ENCODE measurements around the gene FERD3L. TPM values are rescaled to one million over a fixed set of nuclear protein-coding genes. Genes with fewer than 3 reads are reported as not detected.

FERD3L gene
- total RNA-seq, 1 donor from 2014 or later: not detected

DNA sequence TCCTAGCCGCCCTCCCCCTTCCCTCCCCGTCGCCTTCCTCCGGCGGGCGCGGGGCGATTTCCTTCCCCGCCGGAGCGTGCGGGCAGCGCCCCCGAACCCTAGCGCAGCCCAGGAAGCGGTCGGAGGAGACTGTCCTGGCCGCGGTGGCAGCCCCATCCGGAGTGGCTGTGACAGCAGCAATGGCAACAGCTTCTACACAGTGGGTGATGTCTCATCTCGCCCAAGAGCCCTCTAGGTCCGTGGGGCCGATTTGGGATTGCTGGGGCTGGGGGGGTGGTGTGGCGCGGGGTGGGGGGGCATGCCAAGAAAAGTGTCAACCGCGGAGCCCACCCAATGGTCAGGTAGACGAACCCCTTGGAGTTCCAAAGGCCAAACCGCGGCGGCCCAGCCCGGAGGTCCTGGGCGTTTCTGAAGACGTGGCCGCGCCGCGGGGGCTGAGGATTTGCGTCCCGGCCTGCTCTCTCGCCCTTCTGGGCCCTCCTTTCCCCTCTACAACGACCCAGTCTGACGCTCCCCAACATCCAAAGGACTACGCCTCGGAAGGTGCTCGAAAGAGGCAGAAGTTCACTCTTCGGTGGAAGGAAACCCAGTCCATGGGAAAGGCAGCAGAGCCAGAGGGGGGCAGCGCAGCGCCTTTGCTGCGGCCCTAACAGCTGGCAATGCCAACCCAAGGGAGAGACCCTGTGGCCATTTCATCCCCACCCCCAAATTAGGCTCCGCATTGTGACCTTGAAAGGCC lies 27.2 kb downstream of the FERD3L start:
- DNase-seq (ENCODE audit: low spot score) (peak; percentile 59), ATAC-seq (peak; percentile 12)
- intact Hi-C loops (cut with DNase I): no loop called here

- DNase-seq (ENCODE audit: low spot score): peak; percentile 87
- intact Hi-C loops (cut with DNase I): no loop called here
- peak; percentile 89 for ATAC-seq
Observed at GRCh38 chr7:19117091-19117869, 27.9 kb downstream of the FERD3L start, which contains the start of gene TWIST1. TSS of gene TWIST1 (minus strand) at chr7:19117636. CDS start at chr7:19117321, 315 bp downstream.

DNA sequence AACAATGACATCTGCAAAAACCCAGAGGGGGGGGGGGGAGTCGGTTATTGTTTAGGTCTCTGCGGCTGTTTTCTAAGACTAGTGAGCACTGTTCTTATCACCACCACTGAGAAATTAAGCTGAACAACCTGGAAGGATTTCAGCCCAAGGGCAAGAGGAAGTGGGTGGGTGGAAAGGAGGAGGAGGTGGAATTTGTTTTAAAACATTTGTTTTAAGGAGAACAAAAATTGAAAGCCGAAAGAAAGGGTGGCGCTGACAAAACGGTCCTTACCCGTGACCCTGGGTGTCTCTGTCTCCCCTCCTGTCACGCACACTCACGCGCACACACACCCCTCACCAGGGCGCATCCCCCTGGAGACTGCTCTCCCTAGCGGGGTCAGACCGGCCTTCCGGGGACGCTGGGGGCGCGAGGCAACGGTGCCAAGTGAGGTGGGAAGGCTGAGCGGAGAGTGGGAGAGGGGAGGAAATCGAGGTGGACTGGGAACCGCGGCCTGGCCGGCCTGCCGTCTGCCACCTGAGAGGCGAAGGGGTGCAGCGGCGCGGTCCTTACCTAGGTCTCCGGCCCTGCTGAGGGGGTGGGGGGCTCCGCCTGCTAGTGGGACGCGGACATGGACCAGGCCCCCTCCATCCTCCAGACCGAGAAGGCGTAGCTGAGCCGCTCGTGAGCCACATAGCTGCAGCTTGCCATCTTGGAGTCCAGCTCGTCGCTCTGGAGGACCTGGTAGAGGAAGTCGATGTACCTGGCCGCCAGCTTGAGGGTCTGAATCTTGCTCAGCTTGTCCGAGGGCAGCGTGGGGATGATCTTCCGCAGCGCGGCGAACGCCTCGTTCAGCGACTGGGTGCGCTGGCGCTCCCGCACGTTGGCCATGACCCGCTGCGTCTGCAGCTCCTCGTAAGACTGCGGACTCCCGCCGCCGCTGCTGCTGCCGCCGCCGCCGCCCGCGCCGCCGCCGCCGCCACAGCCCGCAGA lies 28.8 kb downstream of the FERD3L start:
- peak; percentile 63 for DNase-seq (ENCODE audit: low spot score)
- ATAC-seq: peak; percentile 32
- intact Hi-C loops (cut with DNase I): no loop called here

DNA sequence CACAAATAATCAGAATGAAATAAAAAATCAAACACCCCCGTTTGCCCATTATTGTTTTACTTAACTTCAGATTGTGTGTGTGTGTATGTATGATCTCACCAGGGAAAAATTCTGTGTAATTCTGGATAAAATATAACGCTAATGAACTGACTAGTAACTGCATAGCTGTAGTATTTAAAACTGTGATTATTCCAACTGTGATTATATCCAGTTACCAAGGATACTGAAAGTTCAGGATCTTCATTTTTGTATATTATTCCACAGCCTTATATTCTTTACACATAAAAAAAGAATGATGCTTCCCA lies 30.7 kb downstream of the FERD3L start:
- ATAC-seq (no peak), DNase-seq (ENCODE audit: low spot score) (no peak)
- intact Hi-C loops (cut with DNase I): no loop called here

DNA sequence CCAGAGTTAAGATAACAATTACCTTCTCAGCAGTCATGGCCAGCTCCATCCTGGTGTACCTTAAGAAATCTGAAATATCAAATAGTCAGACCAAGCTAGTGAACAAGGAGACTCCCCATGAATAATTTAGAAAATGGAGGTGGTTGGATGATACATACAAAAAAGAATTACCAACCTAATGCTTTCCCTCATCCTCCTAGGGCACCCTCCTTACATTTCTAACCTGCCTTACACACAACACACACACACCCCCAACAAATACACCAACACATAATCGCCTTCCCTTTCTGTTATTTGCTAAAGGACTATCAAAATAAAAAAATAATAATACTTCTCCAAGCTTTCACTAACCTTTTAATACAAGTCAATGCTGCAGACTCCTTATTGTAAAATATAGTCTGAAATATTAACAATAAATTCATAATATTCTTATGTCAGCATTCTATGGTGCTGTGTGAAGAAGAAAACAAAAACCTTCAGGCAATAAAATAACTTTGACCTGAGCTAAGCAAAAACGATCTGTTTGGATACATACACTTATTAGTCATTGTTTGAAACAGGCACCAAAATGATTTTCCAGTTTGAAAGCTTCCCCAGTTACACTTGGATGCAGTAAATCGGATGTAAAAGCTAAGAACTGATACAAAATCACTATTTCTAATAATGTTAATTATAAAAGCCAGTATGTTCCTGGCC lies 31.2 kb downstream of the FERD3L start:
- ATAC-seq (no peak), DNase-seq (ENCODE audit: low spot score) (no peak)
- intact Hi-C loops (cut with DNase I): no loop called here

DNA sequence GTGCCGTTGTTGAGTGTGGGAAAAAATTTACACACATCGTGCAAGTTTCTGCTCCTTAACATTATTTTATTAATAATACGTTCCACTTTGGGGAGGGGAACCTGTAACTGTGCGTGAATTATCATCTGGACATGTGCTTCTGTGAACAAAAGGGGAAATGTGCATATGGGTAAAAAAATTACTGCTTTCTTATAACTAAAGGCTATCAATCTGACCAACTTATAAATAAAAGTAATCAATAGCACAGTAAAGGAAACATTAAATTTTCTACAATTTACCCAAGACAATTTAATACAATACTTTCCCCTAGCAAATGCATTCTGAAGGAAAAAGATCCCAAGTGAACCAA lies 32.2 kb downstream of the FERD3L start:
- DNase-seq (ENCODE audit: low spot score): no peak
- no peak for ATAC-seq
- intact Hi-C loops (cut with DNase I): no loop called here

DNA sequence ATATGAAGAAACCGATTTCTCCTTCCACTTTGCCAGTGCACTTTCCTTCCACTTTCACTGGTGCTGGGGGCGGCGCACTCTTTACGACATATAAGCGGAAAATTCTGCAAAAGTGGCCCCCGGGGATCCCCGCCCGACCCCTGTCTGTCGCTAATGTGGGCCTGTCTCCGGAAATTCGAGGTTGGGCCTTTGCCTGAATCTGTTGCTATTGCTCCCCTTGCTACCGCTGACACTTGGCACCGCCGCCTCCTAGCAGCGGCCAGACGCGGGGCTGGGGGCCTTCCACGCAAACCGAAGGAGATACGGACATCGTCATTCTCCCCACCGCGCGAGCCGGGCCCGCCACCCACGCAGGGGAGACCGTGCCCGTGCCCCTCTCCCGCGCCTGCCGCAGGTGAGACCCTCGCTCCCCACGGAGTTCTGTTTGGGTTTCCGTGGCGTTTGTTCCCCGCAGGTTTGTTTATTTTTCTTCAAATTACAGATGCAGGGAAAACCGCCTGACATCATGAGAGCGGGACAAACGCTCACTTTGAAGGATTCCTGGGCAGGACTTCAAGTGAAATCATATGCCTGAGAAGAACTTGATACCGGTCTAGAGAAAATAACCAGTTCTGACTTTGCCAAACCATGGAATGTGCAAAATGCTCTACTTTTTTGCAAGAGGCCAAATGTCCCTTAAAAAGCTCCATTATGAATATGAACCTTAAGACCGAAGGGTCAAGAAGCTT lies 32.8 kb downstream of the FERD3L start:
- ATAC-seq: no peak
- DNase-seq (ENCODE audit: low spot score): no peak
- intact Hi-C loops (cut with DNase I): no loop called here

DNA sequence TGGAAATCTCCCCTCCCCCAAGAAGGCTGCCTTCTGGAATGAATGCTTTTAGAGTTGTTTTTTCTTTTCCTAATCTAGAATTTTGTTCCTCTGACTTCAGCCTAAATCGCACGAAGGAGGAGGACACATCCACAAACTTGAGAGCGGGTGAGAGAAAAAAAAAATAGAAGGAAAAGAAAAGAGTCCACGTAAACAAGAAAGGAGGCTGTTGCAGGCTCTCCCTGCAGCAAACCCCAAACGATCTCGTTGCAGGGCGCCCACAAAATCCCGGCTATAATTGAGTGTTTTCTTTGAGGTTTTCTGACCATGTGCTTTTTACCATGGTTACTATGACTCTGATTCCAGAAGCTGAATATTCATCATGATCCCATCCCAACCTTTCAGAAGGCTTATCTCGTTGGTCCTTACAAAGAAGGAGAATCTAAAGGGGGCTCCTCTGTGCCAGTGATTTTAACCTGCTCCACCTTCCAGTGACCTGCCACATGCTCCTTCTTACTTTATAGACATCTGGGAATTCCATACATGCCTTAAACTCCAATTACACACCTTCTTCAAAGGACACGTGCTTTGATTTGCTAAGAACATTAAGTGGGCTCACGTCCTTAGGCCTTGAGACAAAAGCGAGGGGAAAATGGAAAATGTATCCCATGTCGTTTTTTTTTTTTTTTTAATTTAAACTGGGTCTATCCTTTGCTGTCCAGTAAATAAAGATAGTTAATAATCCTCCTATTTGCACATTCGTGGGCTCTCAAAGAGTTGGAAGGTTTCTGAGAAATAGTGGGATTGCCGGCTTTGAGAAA lies 33.5 kb downstream of the FERD3L start:
- intact Hi-C loops (cut with DNase I): no loop called here
- no peak for ATAC-seq
- DNase-seq (ENCODE audit: low spot score): no peak

DNA sequence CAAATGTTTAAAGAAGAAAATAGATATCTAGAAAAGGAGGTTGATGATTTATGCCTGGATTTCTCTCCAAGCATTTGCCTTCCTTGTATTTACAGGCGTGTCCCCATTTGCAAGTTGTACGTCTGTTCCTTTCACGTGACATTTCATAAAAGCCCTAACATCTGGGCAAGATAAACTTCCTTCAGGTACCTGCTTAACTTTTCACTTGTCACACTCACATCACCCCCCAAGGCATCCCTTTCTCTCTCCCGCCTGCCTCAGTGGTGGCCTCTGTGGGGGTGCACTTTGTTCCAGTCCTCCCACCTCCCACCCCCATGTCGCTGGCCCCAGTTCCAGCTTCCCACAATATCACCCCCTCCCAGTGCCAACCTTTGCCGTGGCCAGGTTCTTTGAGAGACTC lies 34.4 kb downstream of the FERD3L start:
- DNase-seq (ENCODE audit: low spot score): no peak
- intact Hi-C loops (cut with DNase I): no loop called here
- ATAC-seq: no peak

DNA sequence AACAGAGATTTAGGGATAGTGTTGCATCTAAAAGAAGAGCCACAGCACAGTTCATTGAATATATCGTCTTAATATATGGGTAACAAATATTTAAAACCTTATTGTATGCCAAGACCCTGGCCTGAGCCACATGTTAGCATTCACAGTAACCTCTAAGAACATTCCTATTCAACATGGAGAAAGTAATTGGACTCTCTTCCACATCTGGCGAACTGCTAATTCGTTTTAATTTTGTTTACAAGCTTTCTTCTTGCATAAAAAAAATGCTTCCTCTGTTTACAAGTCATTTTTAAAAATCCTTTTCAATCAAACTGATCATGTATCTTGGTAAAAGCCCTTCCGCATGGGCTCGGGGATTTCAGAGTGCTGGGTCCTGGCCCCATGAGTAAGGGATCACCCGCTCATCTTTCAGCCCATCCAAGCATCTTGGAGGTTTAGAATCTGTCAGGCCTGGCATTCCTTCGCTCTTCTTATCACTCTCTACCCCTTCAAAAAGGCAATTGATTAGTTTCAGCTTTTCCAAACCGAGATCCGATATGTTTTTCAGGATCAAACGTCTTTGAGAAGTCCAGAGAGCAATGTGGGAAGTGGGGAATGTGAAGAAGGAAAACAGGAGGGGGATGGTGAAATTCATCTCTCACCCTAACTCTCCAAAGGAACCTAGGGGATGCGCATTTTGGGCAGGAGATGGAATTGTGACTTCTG lies 35.0 kb downstream of the FERD3L start:
- DNase-seq (ENCODE audit: low spot score) (no peak), ATAC-seq (no peak)
- intact Hi-C loops (cut with DNase I): no loop called here

GRCh38 chr7:19109000-19109946 lies 35.9 kb downstream of the FERD3L start:
- intact Hi-C loops (cut with DNase I): no loop called here
- DNase-seq (ENCODE audit: low spot score) (no peak), ATAC-seq (no peak)

DNA sequence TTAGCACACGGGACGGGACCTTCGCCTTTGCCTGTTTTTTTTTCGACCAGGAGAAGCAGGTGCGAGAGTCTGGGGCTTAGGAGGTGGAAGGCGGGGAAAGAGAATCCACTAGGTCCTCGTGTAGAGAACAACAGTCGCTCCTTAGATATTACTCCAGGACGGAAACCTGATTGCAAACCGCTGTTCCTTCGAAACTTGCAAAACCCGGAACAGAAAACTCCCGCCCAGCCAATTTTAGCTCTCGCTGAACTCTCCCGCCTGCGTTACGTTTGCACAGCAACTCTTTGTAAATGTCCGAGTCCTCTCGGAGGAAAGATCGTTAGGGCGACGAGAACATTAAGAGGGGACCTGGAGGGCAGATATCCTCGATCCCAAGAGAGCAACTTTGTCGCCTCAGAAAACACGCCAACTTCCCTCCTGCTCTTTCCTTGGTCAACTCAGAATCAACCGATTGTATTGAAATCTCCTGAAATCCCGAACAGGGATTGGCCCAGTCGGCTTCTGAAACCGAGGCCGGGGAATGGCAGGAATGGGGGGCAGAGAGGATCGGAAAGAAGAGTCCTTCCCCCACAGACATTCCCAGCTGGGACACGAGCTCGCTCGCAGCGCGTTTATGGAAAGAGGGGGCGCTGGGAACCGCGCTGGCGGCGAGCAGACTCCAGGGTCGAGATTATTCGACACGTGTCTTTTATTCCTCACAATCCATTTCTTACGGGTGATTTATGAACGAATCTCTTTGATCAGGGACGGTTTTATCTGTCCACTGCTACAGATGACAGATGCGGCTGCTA lies 37.7 kb downstream of the FERD3L start:
- intact Hi-C loops (cut with DNase I): no loop called here
- DNase-seq (ENCODE audit: low spot score) (peak; percentile 63), ATAC-seq (peak; percentile 79)

DNA sequence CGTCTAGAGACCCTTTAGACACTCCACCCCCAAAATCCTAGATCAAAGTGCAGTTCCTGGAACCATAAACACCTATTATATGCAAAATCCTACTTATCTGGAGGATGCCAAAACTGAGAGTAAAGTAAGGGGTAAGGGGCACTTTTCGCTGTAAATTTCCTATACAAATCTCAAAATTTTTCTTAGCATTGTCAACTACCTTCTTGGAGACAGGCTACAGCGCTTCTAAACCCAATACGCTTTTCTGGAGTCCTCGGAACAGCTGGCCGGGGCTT lies 38.2 kb downstream of the FERD3L start:
- DNase-seq (ENCODE audit: low spot score) (no peak), ATAC-seq (peak; percentile 57)
- intact Hi-C loops (cut with DNase I): no loop called here

GRCh38 chr7:19106241-19107080 lies 38.8 kb downstream of the FERD3L start:
- DNase-seq (ENCODE audit: low spot score): no peak
- intact Hi-C loops (cut with DNase I): no loop called here
- ATAC-seq: peak; percentile 65

DNA sequence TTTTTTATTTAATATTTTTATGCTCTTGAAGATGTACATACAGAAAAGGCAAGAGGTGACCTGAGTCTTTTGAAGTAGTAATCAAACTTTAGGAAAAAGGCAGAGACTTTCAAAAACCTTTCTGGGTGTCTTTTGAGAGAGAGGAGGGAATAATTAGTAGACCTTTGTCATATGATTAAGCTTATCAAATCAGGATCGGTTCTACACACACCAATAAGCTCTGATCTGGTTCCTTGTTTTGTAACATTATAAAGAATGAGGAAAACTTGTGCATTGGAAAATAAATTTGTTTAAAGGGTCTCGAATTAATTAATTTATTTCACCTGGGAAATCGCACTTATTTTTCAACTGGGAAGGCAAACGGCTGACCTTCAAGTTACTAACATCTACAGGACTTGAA lies 39.7 kb downstream of the FERD3L start:
- DNase-seq (ENCODE audit: low spot score) (no peak), ATAC-seq (no peak)
- intact Hi-C loops (cut with DNase I): no loop called here

Data from sciatic nerve (tissue), 2 donors.